ENCODE data around the gene TMIGD2. TPM values are rescaled to one million over a fixed set of nuclear protein-coding genes. Genes with fewer than 3 reads are reported as not detected.

TMIGD2 gene
- total RNA-seq, 6 experiments from 2014 or later: 0.24 to 0.32 TPM; not detected in 4

GRCh38 chr19:4295972-4296771 lies 6.0 kb downstream of the TMIGD2 start:
- H3K36me3 ChIP-seq: no peaks in the 10 kb centered on the region
- intact Hi-C loops (cut with DNase I): no loop called here
- TF ChIP-seq CTCF (IDR thresholded peaks at IDR 0.05) (no peak), POLR2A (IDR thresholded peaks at IDR 0.05) (no peak)
- no peak overlapping the region for H3K27ac ChIP-seq
- ATAC-seq: no peak
- 69% methylated on average over 11 of the region's 14 CpGs for WGBS (ENCODE audit: insufficient coverage, low coverage, low lambda C conversion rate, missing lambda C conversion rate)
- DNase-seq: no peak
- H3K9me3 ChIP-seq: no peaks in the 10 kb centered on the region
- no peak overlapping the region for H3K4me3 ChIP-seq
- no peaks in the 10 kb centered on the region for H3K27me3 ChIP-seq
- no peaks in the 10 kb centered on the region for H3K4me1 ChIP-seq

- WGBS (ENCODE audit: insufficient coverage, low coverage, low lambda C conversion rate, missing lambda C conversion rate): 78% methylated on average over 7 of the region's 10 CpGs
- no peak for DNase-seq
These were observed 7.8 kb downstream of the TMIGD2 start for GRCh38 chr19:4294389-4294788.

GRCh38 chr19:4292515-4292914 lies 9.7 kb downstream of the TMIGD2 start:
- no peak for TF ChIP-seq POLR2A (IDR thresholded peaks at IDR 0.05)
- no peak for TF ChIP-seq CTCF (IDR thresholded peaks at IDR 0.05)
- Histone ChIP-seq H3K27ac (no peak overlapping the region), H3K4me3 (no peak overlapping the region), H3K9me3 (no peaks in the 10 kb centered on the region), H3K27me3 (no peaks in the 10 kb centered on the region), H3K36me3 (no peaks in the 10 kb centered on the region), H3K4me1 (no peaks in the 10 kb centered on the region)
- intact Hi-C loops (cut with DNase I): no loop called here
- no peak for ATAC-seq
- no peak for DNase-seq
- WGBS (ENCODE audit: insufficient coverage, low coverage, low lambda C conversion rate, missing lambda C conversion rate): 100% methylated on average over 1 of the region's 15 CpGs

More at GRCh38 chr19:4294389-4294788, 7.8 kb downstream of the TMIGD2 start:
- no peak for ATAC-seq
- no peaks in the 10 kb centered on the region for H3K27me3 ChIP-seq
- H3K27ac ChIP-seq: no peak overlapping the region
- H3K4me3 ChIP-seq: no peak overlapping the region
- H3K9me3 ChIP-seq: no peaks in the 10 kb centered on the region
- TF ChIP-seq POLR2A (IDR thresholded peaks at IDR 0.05) (no peak), CTCF (IDR thresholded peaks at IDR 0.05) (no peak)
- intact Hi-C loops (cut with DNase I): no loop called here
- H3K4me1 ChIP-seq: no peaks in the 10 kb centered on the region
- H3K36me3 ChIP-seq: no peaks in the 10 kb centered on the region

- TF ChIP-seq POLR2A (IDR thresholded peaks at IDR 0.05): no peak
- TF ChIP-seq CTCF (IDR thresholded peaks at IDR 0.05): no peak
These were observed 10.9 kb downstream of the TMIGD2 start for GRCh38 chr19:4291184-4291732.

More at GRCh38 chr19:4291184-4291732, 10.9 kb downstream of the TMIGD2 start:
- no peak overlapping the region for H3K27ac ChIP-seq
- ATAC-seq (no peak), DNase-seq (no peak)
- no peaks in the 10 kb centered on the region for H3K27me3 ChIP-seq
- intact Hi-C loops (cut with DNase I): no loop called here
- WGBS (ENCODE audit: insufficient coverage, low coverage, low lambda C conversion rate, missing lambda C conversion rate): 88% methylated on average over 7 of the region's 8 CpGs
- no peaks in the 10 kb centered on the region for H3K4me1 ChIP-seq
- no peaks in the 10 kb centered on the region for H3K36me3 ChIP-seq
- no peaks in the 10 kb centered on the region for H3K9me3 ChIP-seq
- H3K4me3 ChIP-seq: no peak overlapping the region

Data from right lobe of liver (tissue), 6 donors.